Activated naive CD8-positive, alpha-beta T cell treated with anti-CD3 and anti-CD28 coated beads, Interleukin-2, amount 50 U/mL, for 24 hours (primary cell): Measurements from ENCODE around the gene RNF114.
"Not testable (repeated sequence)": the region's sequence is repeated elsewhere in the genome, so short reads cannot be mapped to it uniquely, and the experiment has no call there.

ENCODE experiments used
- ATAC-seq: fragments of 150-1000 bp; cut with Tn5 transposase; one replicate; pipeline ENCODE4 v1.10.0; 2021
- DNase-seq: peaks from one replicate; pipeline ENCODE4 v3.0.0; 2021
- H3K27ac Mint-ChIP-seq: one replicate; pipeline ENCODE4 v1.8.0; 2021; ENCODE audit warnings: mild to moderate bottlenecking, mixed read lengths
- H3K27me3 Mint-ChIP-seq: one replicate; pipeline ENCODE4 v1.8.0; 2021; ENCODE audit warnings: mixed read lengths
- H3K36me3 Mint-ChIP-seq: one replicate; pipeline ENCODE4 v1.8.0; 2021; ENCODE audit warnings: low read depth, mixed read lengths
- H3K4me1 Mint-ChIP-seq: one replicate; pipeline ENCODE4 v1.8.0; 2021; ENCODE audit warnings: mixed read lengths
- H3K4me3 Mint-ChIP-seq: one replicate; pipeline ENCODE4 v1.8.0; 2021; ENCODE audit warnings: mild to moderate bottlenecking, moderate library complexity, mixed read lengths
- H3K9me3 Mint-ChIP-seq: one replicate; pipeline ENCODE4 v1.8.0; 2021; ENCODE audit warnings: mixed read lengths

RNF114 gene

DNA sequence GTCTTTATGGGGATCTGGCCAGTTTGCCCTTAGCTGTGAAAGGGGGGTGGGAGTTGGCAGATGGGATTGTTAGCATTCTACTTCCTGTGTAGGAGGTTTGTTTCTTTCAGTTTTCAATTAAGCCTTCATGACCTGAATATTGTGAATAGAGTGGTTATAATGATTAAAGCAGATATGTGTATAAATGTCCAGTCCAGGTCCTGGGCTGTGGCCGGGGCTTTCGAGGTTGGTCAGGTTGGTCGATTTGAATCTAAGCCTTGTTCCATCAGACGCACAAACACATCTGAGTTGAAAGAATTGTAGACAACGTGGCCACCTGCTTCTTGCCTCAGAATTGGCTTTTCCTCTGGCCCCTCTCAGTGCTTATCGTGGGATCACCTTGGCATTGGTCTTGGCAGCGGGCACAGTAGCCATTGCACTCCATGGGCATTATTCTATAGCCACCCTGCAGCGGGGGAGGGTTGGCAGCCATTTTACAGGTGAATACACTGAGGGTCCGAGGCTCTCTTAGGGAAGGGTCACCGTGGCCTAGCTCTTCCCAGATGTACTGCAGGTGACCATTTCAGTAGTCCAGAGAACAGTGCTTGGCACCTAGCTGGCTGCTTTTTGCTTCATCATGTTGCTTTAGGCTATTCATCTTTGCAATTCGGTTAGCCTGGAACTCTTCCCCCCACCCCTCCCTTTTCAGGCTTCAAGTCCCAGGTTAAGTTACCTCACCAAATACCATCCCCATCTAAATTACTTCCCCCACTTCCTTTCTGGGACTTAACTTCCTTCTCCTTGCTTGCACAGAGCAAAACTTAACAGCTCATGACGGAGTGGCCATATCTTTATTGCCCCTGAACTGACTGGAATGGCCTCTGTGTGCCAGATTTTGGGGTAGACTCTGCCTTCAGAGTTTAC lies 1.1 kb downstream of the RNF114 start:
- ATAC-seq (peak; percentile 7), DNase-seq (no peak)
- Mint-ChIP-seq H3K36me3 (peaks cover 28% of the 10 kb centered on the region), H3K4me1 (peaks cover 59% of the 10 kb centered on the region), H3K9me3 (no peaks in the 10 kb centered on the region), H3K27me3 (no peaks in the 10 kb centered on the region), H3K27ac (peak overlapping the region; percentile 94), H3K4me3 (peak overlapping the region; percentile 98)

DNA sequence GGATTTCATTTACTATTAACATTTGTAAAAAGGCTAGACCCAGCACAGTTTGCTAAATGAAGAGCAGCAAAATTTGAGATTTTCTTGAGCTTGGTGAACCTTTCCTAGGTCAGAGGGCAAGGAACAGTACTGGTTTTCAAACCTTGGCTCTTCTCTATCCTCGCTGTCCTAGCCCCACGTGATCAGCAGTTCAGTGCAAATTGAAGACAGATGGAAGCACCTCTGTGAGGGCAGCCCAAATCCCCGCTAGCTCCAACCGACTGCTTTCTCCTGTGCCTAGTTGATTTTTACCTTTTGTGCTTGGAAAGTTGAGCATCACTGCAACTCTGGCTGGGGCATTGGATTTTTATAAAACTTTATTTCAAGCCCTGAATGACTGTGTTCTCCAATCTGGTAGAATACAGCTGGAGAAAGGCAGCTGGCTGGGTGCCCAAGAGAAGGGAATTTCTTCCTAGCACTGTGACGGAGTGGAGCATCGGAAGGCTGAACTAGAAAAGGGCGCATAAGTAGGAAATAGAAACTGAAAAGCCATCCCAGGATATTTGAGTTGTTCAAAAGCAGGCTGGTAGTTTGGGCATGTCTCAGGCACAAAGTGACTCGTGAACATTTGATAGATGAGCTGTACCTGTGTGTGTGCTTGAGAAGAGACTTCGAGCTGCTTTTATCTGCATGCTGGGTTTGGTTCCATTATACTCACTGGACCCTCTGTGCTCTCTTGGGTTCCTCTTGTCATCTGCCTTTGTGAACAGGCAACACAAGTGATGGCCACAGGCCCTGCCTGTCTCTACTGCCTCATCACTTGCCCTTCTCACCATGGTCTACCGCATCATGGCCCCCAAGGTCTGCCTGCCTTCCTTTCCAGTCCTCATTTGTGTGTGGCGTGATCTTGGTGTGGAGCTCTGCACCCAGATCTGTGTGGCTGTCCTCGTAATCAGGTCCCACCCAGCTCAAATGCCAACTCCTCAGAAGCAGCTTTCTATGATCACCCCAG lies 2.3 kb downstream of the RNF114 start:
- H3K27me3 Mint-ChIP-seq: no peaks in the 10 kb centered on the region
- H3K9me3 Mint-ChIP-seq: no peaks in the 10 kb centered on the region
- H3K27ac Mint-ChIP-seq: peak overlapping the region; percentile 81
- H3K4me3 Mint-ChIP-seq: peak overlapping the region; percentile 98
- peaks cover 62% of the 10 kb centered on the region for H3K4me1 Mint-ChIP-seq
- no peak for ATAC-seq
- DNase-seq: no peak
- peaks cover 34% of the 10 kb centered on the region for H3K36me3 Mint-ChIP-seq

DNA sequence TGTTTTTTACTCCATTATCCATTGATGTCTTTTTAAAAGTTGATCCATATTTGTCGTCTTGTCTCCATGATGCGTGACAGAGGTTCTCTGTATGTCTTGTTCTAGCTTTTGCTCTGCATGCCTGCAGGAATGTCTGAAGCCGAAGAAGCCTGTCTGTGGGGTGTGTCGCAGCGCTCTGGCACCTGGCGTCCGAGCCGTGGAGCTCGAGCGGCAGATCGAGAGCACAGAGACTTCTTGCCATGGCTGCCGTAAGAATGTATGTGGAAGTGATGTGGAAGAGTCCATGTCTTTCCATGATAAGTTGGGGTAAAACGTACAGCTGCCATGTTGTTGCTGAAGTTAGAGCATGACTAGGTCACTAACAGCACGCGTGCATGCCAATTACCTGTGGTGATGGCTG lies 5.3 kb downstream of the RNF114 start:
- ATAC-seq (no peak), DNase-seq (no peak)
- no peaks in the 10 kb centered on the region for H3K27me3 Mint-ChIP-seq
- H3K27ac Mint-ChIP-seq: peak overlapping the region; percentile 44
- H3K4me1 Mint-ChIP-seq: peaks cover 47% of the 10 kb centered on the region
- peaks cover 51% of the 10 kb centered on the region for H3K36me3 Mint-ChIP-seq
- H3K4me3 Mint-ChIP-seq: no peak overlapping the region
- no peaks in the 10 kb centered on the region for H3K9me3 Mint-ChIP-seq

DNA sequence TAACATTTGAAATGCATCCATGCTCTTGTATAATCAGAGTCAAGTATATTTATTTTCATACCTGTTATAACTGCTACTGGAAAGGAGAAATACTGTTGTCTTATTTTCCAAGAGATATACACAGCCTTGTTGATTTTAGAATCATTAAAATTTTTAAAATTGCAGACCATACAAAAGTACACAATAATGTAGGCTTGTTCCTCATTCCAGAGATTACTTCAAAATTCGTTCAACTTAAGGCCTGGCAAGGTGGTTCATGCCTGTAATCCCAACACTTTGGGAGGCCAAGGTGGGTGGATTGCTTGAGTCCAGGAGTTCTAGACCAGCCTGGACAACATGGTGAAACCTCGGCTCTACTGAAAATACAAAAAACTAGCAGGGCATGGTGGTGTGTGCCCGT lies 6.1 kb downstream of the RNF114 start:
- H3K27ac Mint-ChIP-seq: no peak overlapping the region
- H3K36me3 Mint-ChIP-seq: peaks cover 55% of the 10 kb centered on the region
- H3K4me1 Mint-ChIP-seq: peaks cover 40% of the 10 kb centered on the region
- no peaks in the 10 kb centered on the region for H3K9me3 Mint-ChIP-seq
- no peaks in the 10 kb centered on the region for H3K27me3 Mint-ChIP-seq
- H3K4me3 Mint-ChIP-seq: no peak overlapping the region
- no peak for DNase-seq
- no peak for ATAC-seq

DNA sequence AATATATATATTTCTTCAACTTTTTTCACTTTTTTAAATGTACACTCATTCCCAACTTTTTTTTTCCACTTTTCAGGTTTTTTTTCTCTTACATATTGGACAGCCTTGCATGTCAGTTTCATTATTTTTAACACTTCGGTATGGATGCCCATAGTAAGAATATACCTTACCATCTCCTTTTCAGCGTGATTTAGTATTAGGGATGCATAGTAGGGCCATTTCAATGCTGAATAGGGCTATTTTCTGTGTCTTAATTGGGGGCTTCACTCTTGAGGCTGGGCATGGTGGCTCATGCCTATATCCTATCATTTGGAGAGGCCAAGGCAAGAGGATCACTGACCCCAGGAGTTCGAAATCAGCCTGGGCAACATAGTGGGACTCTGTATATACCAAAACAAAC lies 6.7 kb downstream of the RNF114 start:
- Mint-ChIP-seq H3K9me3 (no peaks in the 10 kb centered on the region), H3K4me1 (peaks cover 33% of the 10 kb centered on the region), H3K36me3 (peaks cover 56% of the 10 kb centered on the region), H3K27me3 (no peaks in the 10 kb centered on the region), H3K27ac (peak overlapping the region; percentile 14), H3K4me3 (no peak overlapping the region)
- ATAC-seq (no peak), DNase-seq (no peak)

DNA sequence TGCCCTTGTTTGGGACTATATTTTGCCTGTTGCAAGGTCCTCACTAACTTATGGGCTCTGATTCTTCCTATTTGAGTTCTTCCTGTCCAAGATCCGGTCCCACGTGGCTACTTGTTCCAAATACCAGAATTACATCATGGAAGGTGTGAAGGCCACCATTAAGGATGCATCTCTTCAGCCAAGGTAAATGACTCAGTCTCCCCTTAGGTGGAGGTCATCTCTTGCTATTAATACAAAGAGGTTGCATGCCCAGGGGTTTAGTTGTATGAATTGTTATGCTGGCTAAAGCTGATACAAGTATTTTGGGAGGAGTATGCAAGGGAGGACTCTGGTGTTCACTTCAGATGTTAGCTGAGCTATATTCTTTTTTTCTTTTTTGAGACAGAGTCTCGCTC lies 9.1 kb downstream of the RNF114 start:
- Mint-ChIP-seq H3K27me3 (no peaks in the 10 kb centered on the region), H3K36me3 (peaks cover 57% of the 10 kb centered on the region), H3K9me3 (no peaks in the 10 kb centered on the region), H3K4me3 (no peak overlapping the region), H3K4me1 (peaks cover 17% of the 10 kb centered on the region), H3K27ac (no peak overlapping the region)
- no peak for ATAC-seq
- no peak for DNase-seq

DNA sequence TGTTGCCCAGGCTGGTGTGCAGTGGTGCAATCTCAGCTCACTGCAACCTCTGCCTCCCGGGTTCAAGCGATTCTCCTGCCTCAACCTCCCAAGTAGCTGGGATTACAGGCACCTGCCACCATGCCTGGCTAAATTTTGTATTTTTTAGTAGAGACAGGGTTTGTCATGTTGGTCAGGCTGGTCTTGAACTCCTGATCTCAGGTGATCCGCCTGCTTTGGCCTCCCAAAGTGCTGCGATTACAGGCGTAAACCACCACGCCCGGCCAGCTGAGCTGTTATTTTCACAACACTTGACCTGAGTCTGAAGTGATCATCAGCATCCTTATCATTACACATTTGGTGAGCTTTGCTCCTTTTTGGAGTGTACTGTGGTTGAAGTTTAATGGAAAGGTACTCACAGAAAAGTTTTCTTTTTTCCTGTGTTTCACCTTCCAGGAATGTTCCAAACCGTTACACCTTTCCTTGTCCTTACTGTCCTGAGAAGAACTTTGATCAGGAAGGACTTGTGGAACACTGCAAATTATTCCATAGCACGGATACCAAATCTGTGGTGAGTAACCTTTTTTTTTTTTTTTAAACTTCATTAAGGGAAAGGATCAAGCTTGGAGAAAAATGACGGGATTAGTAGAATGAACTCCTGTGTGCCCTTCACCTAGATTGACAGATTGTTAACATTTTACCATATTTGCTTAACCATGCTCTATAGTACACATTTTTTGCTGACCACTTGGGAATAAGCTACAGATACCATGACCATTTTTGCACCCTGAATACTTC lies 9.7 kb downstream of the RNF114 start:
- Mint-ChIP-seq H3K4me3 (no peak overlapping the region), H3K4me1 (peaks cover 21% of the 10 kb centered on the region), H3K9me3 (no peaks in the 10 kb centered on the region), H3K27ac (no peak overlapping the region), H3K36me3 (peaks cover 61% of the 10 kb centered on the region), H3K27me3 (no peaks in the 10 kb centered on the region)
- ATAC-seq (no peak), DNase-seq (no peak)

DNA sequence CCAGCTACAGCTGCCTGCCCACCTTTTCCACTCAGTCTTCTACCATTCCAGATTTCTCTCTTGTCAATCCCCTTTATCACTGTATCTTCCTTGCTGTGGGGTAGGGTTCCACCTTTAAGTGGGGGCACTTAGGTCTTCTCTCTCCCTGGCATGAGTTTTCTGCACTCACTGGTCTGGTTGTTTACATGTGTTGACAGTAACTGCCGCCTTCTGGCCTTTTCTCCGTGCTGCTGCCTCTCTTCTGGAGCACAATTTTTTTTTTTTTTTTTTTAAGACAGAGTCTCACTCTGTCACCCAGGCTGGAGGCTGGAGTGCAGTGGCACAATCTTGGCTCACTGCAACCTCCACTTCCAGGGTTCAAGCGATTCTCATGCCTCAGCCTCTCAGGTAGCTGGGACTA lies 12.0 kb downstream of the RNF114 start:
- no peak for DNase-seq
- ATAC-seq: no peak
- Mint-ChIP-seq H3K27ac (peak overlapping the region; percentile 43), H3K4me1 (peaks cover 17% of the 10 kb centered on the region), H3K9me3 (no peaks in the 10 kb centered on the region), H3K27me3 (no peaks in the 10 kb centered on the region), H3K36me3 (peaks cover 67% of the 10 kb centered on the region), H3K4me3 (no peak overlapping the region)

DNA sequence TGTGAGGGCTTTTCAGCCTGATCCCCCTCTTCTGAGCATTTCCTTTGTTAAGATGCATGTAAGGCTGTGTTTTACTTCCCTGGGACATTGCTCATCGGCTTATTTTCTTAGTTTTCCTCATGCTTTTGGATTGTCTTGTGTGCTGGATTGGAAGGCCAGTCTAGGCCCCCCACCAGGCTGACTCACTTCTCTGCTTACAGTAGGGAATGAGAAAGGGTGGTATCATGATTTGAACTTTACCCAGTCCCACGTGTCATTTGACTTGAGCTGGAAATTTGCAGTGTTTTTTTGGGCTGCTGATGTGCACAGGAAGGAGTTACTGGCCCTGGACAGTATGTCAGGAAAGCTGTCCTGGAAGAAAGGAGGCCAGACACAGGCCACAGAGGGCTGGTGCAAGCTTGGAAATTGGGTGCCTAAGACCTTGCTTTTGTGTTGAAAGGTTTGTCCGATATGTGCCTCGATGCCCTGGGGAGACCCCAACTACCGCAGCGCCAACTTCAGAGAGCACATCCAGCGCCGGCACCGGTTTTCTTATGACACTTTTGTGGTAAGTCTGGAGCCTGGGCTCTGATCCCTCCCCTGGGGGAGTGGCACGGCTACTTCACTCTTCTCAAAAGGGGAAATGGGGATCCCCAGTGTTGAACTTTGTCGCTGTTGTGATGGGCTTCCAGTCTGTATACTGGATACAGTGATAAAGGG lies 12.8 kb downstream of the RNF114 start:
- ATAC-seq (no peak), DNase-seq (no peak)
- peak overlapping the region; percentile 43 for H3K27ac Mint-ChIP-seq
- no peak overlapping the region for H3K4me3 Mint-ChIP-seq
- H3K36me3 Mint-ChIP-seq: peaks cover 65% of the 10 kb centered on the region
- no peaks in the 10 kb centered on the region for H3K9me3 Mint-ChIP-seq
- H3K4me1 Mint-ChIP-seq: peaks cover 15% of the 10 kb centered on the region
- H3K27me3 Mint-ChIP-seq: no peaks in the 10 kb centered on the region

DNA sequence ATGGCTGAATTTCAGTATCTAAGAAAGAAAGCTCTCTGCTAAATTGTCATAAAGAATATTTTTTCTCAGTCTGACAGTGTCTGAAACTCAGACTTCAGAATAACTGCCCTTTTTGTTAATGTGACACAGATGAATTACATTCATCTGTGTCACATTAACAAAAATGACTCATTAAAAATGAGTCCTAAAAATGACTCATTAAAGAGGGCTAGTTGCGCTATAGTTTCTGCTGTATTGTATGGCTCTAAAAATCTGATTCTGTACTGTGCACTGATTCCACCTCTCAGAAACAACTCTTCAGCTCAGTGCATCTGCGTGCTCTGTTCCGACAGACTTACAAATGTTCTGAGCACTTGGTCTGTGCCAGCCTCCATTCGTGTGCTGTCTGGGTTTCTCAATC lies 15.0 kb downstream of the RNF114 start:
- DNase-seq: no peak
- peak; percentile 84 for ATAC-seq
- Mint-ChIP-seq H3K27ac (peak overlapping the region; percentile 56), H3K27me3 (no peaks in the 10 kb centered on the region), H3K9me3 (no peaks in the 10 kb centered on the region), H3K36me3 (peaks cover 63% of the 10 kb centered on the region), H3K4me1 (peaks cover 15% of the 10 kb centered on the region), H3K4me3 (no peak overlapping the region)

DNA sequence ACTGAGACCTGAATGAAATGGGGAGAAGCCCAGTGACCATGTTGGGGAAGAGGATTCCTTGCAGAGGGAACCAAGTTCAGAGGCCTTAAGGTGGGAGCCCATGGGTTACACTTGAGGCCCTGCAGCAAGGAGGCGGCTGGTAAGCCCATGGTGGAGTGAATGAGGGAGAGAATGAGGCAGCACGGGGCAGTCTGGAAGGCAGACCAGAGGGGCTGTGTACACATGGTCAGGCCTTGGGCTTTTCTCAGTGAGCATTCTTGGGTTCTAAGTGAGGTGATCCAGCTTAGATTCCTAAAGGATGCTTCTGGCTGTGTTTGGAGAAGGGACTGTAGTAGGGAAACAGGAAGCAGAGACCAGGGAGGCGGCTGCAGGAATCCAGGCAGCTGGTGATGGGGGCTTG lies 19.0 kb downstream of the RNF114 start:
- no peaks in the 10 kb centered on the region for H3K27me3 Mint-ChIP-seq
- peaks cover 30% of the 10 kb centered on the region for H3K4me1 Mint-ChIP-seq
- no peak overlapping the region for H3K4me3 Mint-ChIP-seq
- no peak for DNase-seq
- no peak for ATAC-seq
- peak overlapping the region; percentile 3 for H3K27ac Mint-ChIP-seq
- H3K9me3 Mint-ChIP-seq: no peaks in the 10 kb centered on the region
- peaks cover 48% of the 10 kb centered on the region for H3K36me3 Mint-ChIP-seq

DNA sequence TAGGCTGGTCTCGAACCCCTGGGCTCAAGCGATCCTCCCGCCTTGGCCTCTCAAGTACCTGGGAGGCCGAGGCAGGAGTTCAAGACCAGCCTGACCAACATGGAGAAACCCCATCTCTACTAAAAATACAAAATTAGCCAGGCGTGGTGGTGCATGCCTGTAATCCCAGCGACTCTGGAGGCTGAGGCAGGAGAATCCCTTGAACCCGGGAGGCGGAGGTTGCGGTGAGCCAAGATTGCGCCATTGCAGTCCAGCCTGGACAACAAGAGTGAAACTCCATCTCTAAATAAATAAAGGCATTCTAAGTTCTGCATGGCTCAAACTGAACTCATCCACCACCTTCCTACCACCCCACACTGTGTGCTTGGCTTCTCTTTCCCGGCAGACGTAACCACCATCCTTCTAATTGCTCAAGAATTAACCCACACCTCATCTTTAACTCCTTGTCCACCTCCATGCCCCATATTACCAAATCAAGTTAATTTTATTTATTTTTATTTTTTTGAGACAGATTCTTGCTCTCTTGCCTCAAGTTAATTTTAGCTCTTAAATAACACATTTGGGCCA lies 19.7 kb downstream of the RNF114 start:
- not testable (repeated sequence) for H3K27me3 Mint-ChIP-seq, H3K4me3 Mint-ChIP-seq, H3K9me3 Mint-ChIP-seq, H3K27ac Mint-ChIP-seq, ATAC-seq, DNase-seq
- Mint-ChIP-seq H3K36me3 (peaks cover 40% of the 10 kb centered on the region), H3K4me1 (peaks cover 24% of the 10 kb centered on the region)

DNA sequence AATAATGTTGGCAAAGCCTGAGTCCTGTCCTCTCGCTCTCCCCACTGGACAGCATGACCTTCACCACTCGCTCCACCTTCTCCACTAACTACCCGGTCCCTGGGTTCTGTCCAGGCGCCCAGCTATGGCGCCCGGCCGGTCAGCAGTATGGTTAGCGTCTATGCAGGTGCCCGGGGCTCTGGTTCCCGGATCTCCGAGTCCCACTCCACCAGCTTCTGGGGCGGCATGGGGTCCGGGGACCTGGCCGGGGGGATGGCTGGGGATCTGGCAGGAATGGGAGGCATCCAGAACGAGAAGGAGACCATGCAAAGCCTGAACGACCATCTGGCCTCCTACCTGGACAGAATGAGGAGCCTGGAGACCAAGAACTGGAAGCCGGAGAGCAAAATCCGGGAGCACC lies 20.5 kb downstream of the RNF114 start:
- DNase-seq (no peak), ATAC-seq (no peak)
- H3K4me3 Mint-ChIP-seq: no peak overlapping the region
- H3K36me3 Mint-ChIP-seq: peaks cover 36% of the 10 kb centered on the region
- H3K9me3 Mint-ChIP-seq: no peaks in the 10 kb centered on the region
- peaks cover 19% of the 10 kb centered on the region for H3K4me1 Mint-ChIP-seq
- no peak overlapping the region for H3K27ac Mint-ChIP-seq
- no peaks in the 10 kb centered on the region for H3K27me3 Mint-ChIP-seq
